Measurements from ENCODE around the gene ZNF664.

The ZNF664 gene

GRCh38 chr12:123958462-123958861, 14.6 kb upstream of the ZNF664 start:
- TF ChIP-seq CTCF (IDR thresholded peaks at IDR 0.05; ENCODE audit: low read depth, low read length) (no peak), EZH2phosphoT487 (IDR thresholded peaks at IDR 0.05; ENCODE audit: low read depth) (no peak)
- H3K9me3 ChIP-seq (ENCODE audit: insufficient read depth, low read length) = no peaks in the 10 kb centered on the region
- H3K4me3 ChIP-seq (ENCODE audit: low read length) = no peak overlapping the region
- H3K27ac ChIP-seq (ENCODE audit: low read length) = no peak overlapping the region
- H2AFZ ChIP-seq (ENCODE audit: low read depth, low read length) = no peak overlapping the region
- no peaks in the 10 kb centered on the region for H3K27me3 ChIP-seq (ENCODE audit: low read depth, low read length)
- no peak overlapping the region for H3K9ac ChIP-seq (ENCODE audit: low read length)
- H3K79me2 ChIP-seq (ENCODE audit: low read length) = no peaks in the 10 kb centered on the region
- H4K20me1 ChIP-seq (ENCODE audit: insufficient read depth, low read length) = no peaks in the 10 kb centered on the region
- H3K4me1 ChIP-seq (ENCODE audit: low read length) = no peaks in the 10 kb centered on the region
- no peak overlapping the region for H3K4me2 ChIP-seq (ENCODE audit: low read length)
- no peaks in the 10 kb centered on the region for H3K36me3 ChIP-seq (replicated peaks; ENCODE audit: low read depth, low read length)

- TF ChIP-seq CTCF (IDR thresholded peaks at IDR 0.05; ENCODE audit: low read depth, low read length) (no peak), EZH2phosphoT487 (IDR thresholded peaks at IDR 0.05; ENCODE audit: low read depth) (no peak)
- no peaks in the 10 kb centered on the region for H3K9me3 ChIP-seq (ENCODE audit: insufficient read depth, low read length)
- H3K4me2 ChIP-seq (ENCODE audit: low read length) = no peak overlapping the region
- H4K20me1 ChIP-seq (ENCODE audit: insufficient read depth, low read length) = no peaks in the 10 kb centered on the region
- no peaks in the 10 kb centered on the region for H3K27me3 ChIP-seq (ENCODE audit: low read depth, low read length)
- no peaks in the 10 kb centered on the region for H3K36me3 ChIP-seq (replicated peaks; ENCODE audit: low read depth, low read length)
- no peak overlapping the region for H3K9ac ChIP-seq (ENCODE audit: low read length)
- H2AFZ ChIP-seq (ENCODE audit: low read depth, low read length) = no peak overlapping the region
- H3K27ac ChIP-seq (ENCODE audit: low read length) = no peak overlapping the region
- H3K79me2 ChIP-seq (ENCODE audit: low read length) = no peaks in the 10 kb centered on the region
- H3K4me3 ChIP-seq (ENCODE audit: low read length) = no peak overlapping the region
- H3K4me1 ChIP-seq (ENCODE audit: low read length) = no peaks in the 10 kb centered on the region
These were observed 14.1 kb upstream of the ZNF664 start for GRCh38 chr12:123958876-123959275.

DNA sequence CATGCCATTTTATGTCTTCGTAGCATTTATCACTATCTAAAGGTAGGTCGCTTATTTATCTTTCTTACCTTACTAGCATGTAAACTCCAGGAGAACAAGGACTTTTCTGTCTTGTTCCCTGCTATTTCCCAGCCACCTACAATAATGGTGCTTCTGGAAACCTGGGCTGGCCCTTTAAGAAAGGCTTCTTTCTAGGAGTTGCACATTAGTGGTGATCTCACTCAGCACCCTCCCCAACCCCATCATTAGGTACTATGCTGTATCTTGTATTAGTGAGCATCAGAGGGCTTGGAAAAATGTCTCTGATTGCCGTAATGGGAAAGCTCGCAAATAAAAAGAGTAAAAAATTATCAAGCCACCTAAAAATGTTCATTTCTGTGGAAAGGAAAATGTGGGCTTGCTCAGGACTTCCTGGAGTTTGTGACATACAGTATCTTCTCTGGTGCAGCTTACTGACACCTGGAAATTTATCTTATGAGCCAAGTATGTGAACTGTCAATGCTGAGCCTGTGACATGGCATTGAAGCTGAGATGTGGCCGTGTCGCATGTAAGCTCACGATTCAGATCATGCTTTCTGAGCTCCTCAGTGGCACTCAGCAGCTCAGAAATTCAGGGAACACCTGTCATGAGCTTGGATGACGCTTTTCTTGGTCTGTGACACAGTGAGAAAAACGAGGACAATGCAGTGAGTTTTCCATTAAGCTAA, 12.8 kb upstream of the ZNF664 start:
- Histone ChIP-seq H2AFZ (ENCODE audit: low read depth, low read length) (no peak overlapping the region), H3K4me3 (ENCODE audit: low read length) (no peak overlapping the region), H3K79me2 (ENCODE audit: low read length) (no peaks in the 10 kb centered on the region), H3K36me3 (replicated peaks; ENCODE audit: low read depth, low read length) (no peaks in the 10 kb centered on the region), H3K27ac (ENCODE audit: low read length) (no peak overlapping the region), H4K20me1 (ENCODE audit: insufficient read depth, low read length) (no peaks in the 10 kb centered on the region), H3K9me3 (ENCODE audit: insufficient read depth, low read length) (no peaks in the 10 kb centered on the region), H3K4me1 (ENCODE audit: low read length) (no peaks in the 10 kb centered on the region), H3K4me2 (ENCODE audit: low read length) (no peak overlapping the region), H3K9ac (ENCODE audit: low read length) (no peak overlapping the region), H3K27me3 (ENCODE audit: low read depth, low read length) (no peaks in the 10 kb centered on the region)
- TF ChIP-seq EZH2phosphoT487 (IDR thresholded peaks at IDR 0.05; ENCODE audit: low read depth) (no peak), CTCF (IDR thresholded peaks at IDR 0.05; ENCODE audit: low read depth, low read length) (no peak)

DNA sequence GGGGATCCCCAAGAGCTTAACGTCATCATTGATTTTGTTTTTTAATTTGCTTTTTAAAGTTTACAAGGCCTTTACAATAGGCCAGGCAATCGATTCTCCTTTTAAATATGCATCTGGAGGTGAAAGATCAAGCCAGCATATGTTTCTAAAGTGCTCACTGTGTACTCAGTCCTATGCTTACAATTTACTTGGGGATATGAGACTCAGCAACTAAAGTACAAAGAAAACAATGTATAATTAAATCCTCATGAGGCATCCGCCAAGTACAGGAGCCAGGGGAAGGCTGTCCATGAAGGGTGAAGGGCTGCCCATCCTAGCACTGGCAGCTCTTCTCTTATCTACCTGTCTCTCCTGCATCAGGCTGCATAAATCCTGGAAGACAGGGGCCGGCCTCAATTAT, 12.2 kb upstream of the ZNF664 start:
- no peak overlapping the region for H3K9ac ChIP-seq (ENCODE audit: low read length)
- H3K27me3 ChIP-seq (ENCODE audit: low read depth, low read length) = no peaks in the 10 kb centered on the region
- no peaks in the 10 kb centered on the region for H3K9me3 ChIP-seq (ENCODE audit: insufficient read depth, low read length)
- no peak overlapping the region for H3K4me3 ChIP-seq (ENCODE audit: low read length)
- no peak overlapping the region for H3K4me2 ChIP-seq (ENCODE audit: low read length)
- no peaks in the 10 kb centered on the region for H4K20me1 ChIP-seq (ENCODE audit: insufficient read depth, low read length)
- H3K79me2 ChIP-seq (ENCODE audit: low read length) = no peaks in the 10 kb centered on the region
- H3K4me1 ChIP-seq (ENCODE audit: low read length) = no peaks in the 10 kb centered on the region
- TF ChIP-seq CTCF (IDR thresholded peaks at IDR 0.05; ENCODE audit: low read depth, low read length) = no peak
- H3K27ac ChIP-seq (ENCODE audit: low read length) = no peak overlapping the region
- H3K36me3 ChIP-seq (replicated peaks; ENCODE audit: low read depth, low read length) = no peaks in the 10 kb centered on the region
- H2AFZ ChIP-seq (ENCODE audit: low read depth, low read length) = no peak overlapping the region
